Transverse colon (tissue), 4 donors: ENCODE results near the gene HSCB. TPM values are rescaled to one million over a fixed set of nuclear protein-coding genes. Genes with fewer than 3 reads are reported as not detected.
A peak's percentile ranks its signal among the peaks of the same experiment; 100 is the strongest.

ENCODE experiments used
- DNase-seq: peaks from one replicate; pipeline ENCODE4 v3.0.0-alpha.2; 2019
- H3K27ac ChIP-seq, 4 donors: fragments of 200-600 bp; sonication (generic); 2 replicates each; pipeline ENCODE4 v1.5.1; 2016 to 2018; ENCODE audit warnings: inconsistent platforms in 4 of 4
- H3K27me3 ChIP-seq: fragments of 200-600 bp; sonication (generic); 2 replicates; pipeline ENCODE4 v1.5.1; 2017; ENCODE audit warnings: inconsistent platforms
- H3K36me3 ChIP-seq, 4 donors: fragments of 200-600 bp; sonication (generic); 2 replicates each; pipeline ENCODE4 v1.5.1; 2017 to 2019; ENCODE audit warnings: inconsistent platforms in 4 of 4
- H3K4me1 ChIP-seq, 4 donors: fragments of 200-600 bp; sonication (generic); 2 replicates each; pipeline ENCODE4 v1.5.1; 2017 to 2020; ENCODE audit warnings: inconsistent platforms in 4 of 4
- H3K4me3 ChIP-seq, 4 donors: fragments of 200-600 bp; sonication (generic); 1 replicate in 1 of 4; 2 replicates in 3 of 4; pipeline versions ENCODE4 v1.5.1 to v1.6.1; 2017 to 2019; ENCODE audit warnings: inconsistent platforms in 4 of 4
- H3K9me3 ChIP-seq, 2 donors: fragments of 200-600 bp; sonication (generic); 2 replicates each; pipeline ENCODE4 v1.5.1; 2017 to 2019; ENCODE audit warnings: inconsistent platforms in 2 of 2
- CTCF ChIP-seq, 5 experiments: fragments of 200-600 bp in 3 of 5; fragments of 450-650 bp in 2 of 5; sonication (generic) in 3 of 5; IDR thresholded peaks; 1 replicate in 2 of 5; 2 replicates in 3 of 5; pipeline ENCODE4 v1.5.1; 2016 to 2017; ENCODE audit warnings: antibody characterized with exemption in 5 of 5, inconsistent platforms in 3 of 5, mild to moderate bottlenecking in 2 of 5, moderate library complexity in 1 of 5
- EP300 ChIP-seq: sonication (generic); formaldehyde crosslinking; IDR thresholded peaks from one replicate; pipeline ENCODE4 v1.6.1; 2017; ENCODE audit warnings: antibody characterized with exemption, low read depth
- POLR2A ChIP-seq: fragments of 450-650 bp; IDR thresholded peaks from one replicate; pipeline ENCODE4 v1.6.1; 2016; ENCODE audit warnings: antibody characterized with exemption, mild to moderate bottlenecking, moderate library complexity
- POLR2AphosphoS5 ChIP-seq, 3 donors: sonication (generic); formaldehyde crosslinking; IDR thresholded peaks; one replicate each; pipeline ENCODE4 v1.6.1; 2016; ENCODE audit warnings: antibody characterized with exemption in 3 of 3
- WGBS, 2 donors: methylation state at CpG; one replicate each; pipeline ENCODE4 v1.1.5; 2018; ENCODE audit warnings: low coverage in 1 of 2; 5-methylcytosine and 5-hydroxymethylcytosine counted together
- in situ Hi-C, 4 donors: fragments of 200-750 bp; cut with MboI; loops; one replicate each; pipeline versions ENCODE4 v1.15.0 to v1.15.1; 2017; ENCODE audit warnings: low sequenced_read_pairs in 3 of 4, low pct_ligation_motif_present in 1 of 4, low pct_unique_long_range_greater_than_20kb in 1 of 4
- intact Hi-C: fragments of 100-400 bp; cut with DNase I; formaldehyde crosslinking; loops from one replicate; pipeline ENCODE4 v1.15.1; 2023; ENCODE audit warnings: low total_unique reads
- total RNA-seq, 4 donors: library from RNA; depleted of rRNA; stranded (reverse); fragments of >200 nt; gene quantifications; one replicate each; pipeline ENCODE4 v1.1.0, GENCODE V29; 2016

The HSCB gene
- total RNA-seq, 4 donors from 2014 or later, result 2.6 to 25.3 (median 20.5) TPM

DNA sequence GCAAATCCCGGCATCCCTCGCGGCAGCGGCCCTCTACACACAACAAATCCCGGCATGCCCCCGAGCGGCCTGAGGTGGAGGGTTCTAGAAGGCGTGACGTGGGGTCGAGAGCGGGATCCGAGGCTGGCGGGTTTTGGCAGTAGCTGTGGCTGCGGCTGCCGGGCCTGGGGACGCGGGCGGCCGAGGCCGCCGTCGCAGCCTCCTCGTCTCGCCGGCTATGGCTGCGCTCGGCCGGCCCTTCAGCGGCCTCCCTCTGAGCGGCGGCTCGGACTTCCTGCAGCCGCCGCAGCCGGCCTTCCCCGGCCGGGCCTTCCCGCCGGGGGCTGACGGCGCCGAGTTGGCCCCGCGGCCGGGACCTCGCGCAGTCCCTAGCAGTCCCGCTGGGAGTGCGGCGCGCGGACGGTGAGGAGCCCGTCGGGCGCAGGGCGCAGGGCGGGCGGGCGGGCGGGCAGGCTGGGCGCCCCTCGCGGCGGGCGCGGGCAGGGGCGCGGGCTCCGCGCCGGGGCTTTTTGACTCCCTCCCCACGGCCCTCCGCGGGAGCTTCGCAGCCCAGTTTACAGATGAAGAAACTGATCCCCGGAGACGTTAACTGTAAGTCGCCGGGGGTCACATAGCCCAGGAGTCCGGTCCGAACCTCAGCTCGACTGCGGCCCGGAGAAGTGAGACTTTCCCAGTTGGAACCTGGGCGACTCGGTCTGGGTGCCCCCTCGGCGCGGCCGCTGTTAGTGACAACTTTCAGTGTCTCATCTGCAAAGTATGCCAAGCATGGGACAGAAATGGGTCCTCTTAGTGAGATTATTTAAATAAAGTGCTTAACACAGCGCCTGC lies 31.0 kb downstream of the HSCB start, which contains the start of gene CCDC117:
CCDC117 (plus strand) TSS at position 63 of the 828 bp plus-strand sequence; CDS start at position 218, 155 bp downstream.
- peak within 1 kb of the TSS; percentile 99 to 100 (median 99) for H3K27ac ChIP-seq
- DNase-seq, result peak; percentile 96
- in situ Hi-C loops, result no loop called here
- no peaks in the 10 kb centered on the region for H3K27me3 ChIP-seq
- H3K4me1 ChIP-seq, result peaks cover 12 to 32% (median 15%) of the 10 kb centered on the region in 4 donors
- H3K36me3 ChIP-seq, result peaks cover 0 to 3% (median 0%) of the 10 kb centered on the region in 4 donors
- H3K9me3 ChIP-seq, result no peaks in the 10 kb centered on the region
- TF ChIP-seq EP300 (no peak), POLR2A (peak; percentile 69), CTCF (IDR thresholded peaks at IDR 0.05) (peak in 3 of 5 experiments; percentile 14 to 26 (median 24)), POLR2AphosphoS5 (IDR thresholded peaks at IDR 0.05) (peak; percentile 87 to 91 (median 90))
- peak within 1 kb of the TSS; percentile 91 to 97 (median 94) for H3K4me3 ChIP-seq
- 1% methylated on average over 64 of the region's 92 CpGs; no CpG with 5 or more reads in 1 of the 2 donors for WGBS, 2 donors
- intact Hi-C loops, result no loop called here

DNA sequence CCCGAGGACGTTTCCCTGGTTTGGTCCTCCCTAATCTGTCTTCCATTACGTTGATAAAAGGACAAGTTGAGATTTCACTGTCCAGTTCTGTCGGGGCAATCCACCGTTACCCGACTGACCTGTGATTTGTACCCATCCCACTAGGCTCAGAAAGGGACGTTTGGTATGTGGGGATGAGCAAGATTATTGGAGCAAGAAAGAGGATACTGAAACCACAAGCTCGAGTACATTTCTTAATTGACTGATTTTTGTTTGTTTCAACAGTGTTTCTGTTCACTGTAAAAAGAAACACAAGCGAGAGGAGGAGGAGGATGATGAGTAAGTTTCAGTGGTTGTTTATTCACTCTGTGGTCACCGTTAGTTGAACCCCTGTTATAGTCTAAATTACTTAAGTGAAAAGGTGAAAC lies 31.6 kb downstream of the HSCB start:
- Histone ChIP-seq H3K9me3 (no peaks in the 10 kb centered on the region), H3K4me3 (peak overlapping the region; percentile 82 to 97 (median 94)), H3K27ac (peak overlapping the region; percentile 99 to 100 (median 99)), H3K36me3 (peaks cover 0 to 5% (median 0%) of the 10 kb centered on the region in 4 donors), H3K27me3 (no peaks in the 10 kb centered on the region), H3K4me1 (peaks cover 12 to 35% (median 15%) of the 10 kb centered on the region in 4 donors)
- 0 to 2% methylated on average over 9 to 10 of the region's 10 CpGs for WGBS, 2 donors
- TF ChIP-seq POLR2A (no peak), POLR2AphosphoS5 (IDR thresholded peaks at IDR 0.05) (no peak), CTCF (IDR thresholded peaks at IDR 0.05) (no peak), EP300 (no peak)
- in situ Hi-C loops (no loop called here), intact Hi-C loops (no loop called here)
- no peak for DNase-seq

GRCh38 chr22:28774378-28774777 lies 32.5 kb downstream of the HSCB start:
- DNase-seq, result no peak
- Histone ChIP-seq H3K27ac (peak overlapping the region in 3 of 4 donors; percentile 99 to 100 (median 99)), H3K27me3 (no peaks in the 10 kb centered on the region), H3K4me1 (peaks cover 15 to 43% (median 19%) of the 10 kb centered on the region in 4 donors), H3K4me3 (peak overlapping the region in 1 of 4 donors; percentile 95), H3K9me3 (no peaks in the 10 kb centered on the region), H3K36me3 (peaks cover 0 to 5% (median 0%) of the 10 kb centered on the region in 4 donors)
- WGBS, 2 donors, result 57 to 95% methylated on average over 1 of the region's 1 CpG
- intact Hi-C loops, result no loop called here
- TF ChIP-seq POLR2AphosphoS5 (IDR thresholded peaks at IDR 0.05) (no peak), POLR2A (no peak), CTCF (IDR thresholded peaks at IDR 0.05) (no peak), EP300 (no peak)
- in situ Hi-C loops, result no loop called here

- TF ChIP-seq POLR2AphosphoS5 (IDR thresholded peaks at IDR 0.05), result no peak
- TF ChIP-seq CTCF (IDR thresholded peaks at IDR 0.05), result no peak
- no peak for TF ChIP-seq EP300
- no peak for TF ChIP-seq POLR2A
- Histone ChIP-seq H3K4me1 (peaks cover 27 to 58% (median 36%) of the 10 kb centered on the region in 4 donors), H3K9me3 (no peaks in the 10 kb centered on the region), H3K4me3 (no peak overlapping the region), H3K36me3 (peaks cover 0 to 31% (median 11%) of the 10 kb centered on the region in 4 donors), H3K27ac (peak overlapping the region in 2 of 4 donors; percentile 41 to 59), H3K27me3 (no peaks in the 10 kb centered on the region)
- no peak for DNase-seq
- WGBS, 2 donors, result 33 to 75% methylated on average over 2 to 5 of the region's 5 CpGs
- intact Hi-C loops (no loop called here), in situ Hi-C loops (no loop called here)
Measured at GRCh38 chr22:28779833-28780232, 38.0 kb downstream of the HSCB start.
